Measurements from ENCODE around the gene LCE3A.

GRCh38 chr1:152645146-152645545 is 22.2 kb upstream of the LCE3A start:
- TF ChIP-seq CTCF (IDR thresholded peaks at IDR 0.05) (no peak), POLR2A (IDR thresholded peaks at IDR 0.05) (no peak)
